ENCODE results near the gene SMIM26.
"Not testable (repeated sequence)": the region's sequence is repeated elsewhere in the genome, so short reads cannot be mapped to it uniquely, and the experiment has no call there.

The SMIM26 gene

DNA sequence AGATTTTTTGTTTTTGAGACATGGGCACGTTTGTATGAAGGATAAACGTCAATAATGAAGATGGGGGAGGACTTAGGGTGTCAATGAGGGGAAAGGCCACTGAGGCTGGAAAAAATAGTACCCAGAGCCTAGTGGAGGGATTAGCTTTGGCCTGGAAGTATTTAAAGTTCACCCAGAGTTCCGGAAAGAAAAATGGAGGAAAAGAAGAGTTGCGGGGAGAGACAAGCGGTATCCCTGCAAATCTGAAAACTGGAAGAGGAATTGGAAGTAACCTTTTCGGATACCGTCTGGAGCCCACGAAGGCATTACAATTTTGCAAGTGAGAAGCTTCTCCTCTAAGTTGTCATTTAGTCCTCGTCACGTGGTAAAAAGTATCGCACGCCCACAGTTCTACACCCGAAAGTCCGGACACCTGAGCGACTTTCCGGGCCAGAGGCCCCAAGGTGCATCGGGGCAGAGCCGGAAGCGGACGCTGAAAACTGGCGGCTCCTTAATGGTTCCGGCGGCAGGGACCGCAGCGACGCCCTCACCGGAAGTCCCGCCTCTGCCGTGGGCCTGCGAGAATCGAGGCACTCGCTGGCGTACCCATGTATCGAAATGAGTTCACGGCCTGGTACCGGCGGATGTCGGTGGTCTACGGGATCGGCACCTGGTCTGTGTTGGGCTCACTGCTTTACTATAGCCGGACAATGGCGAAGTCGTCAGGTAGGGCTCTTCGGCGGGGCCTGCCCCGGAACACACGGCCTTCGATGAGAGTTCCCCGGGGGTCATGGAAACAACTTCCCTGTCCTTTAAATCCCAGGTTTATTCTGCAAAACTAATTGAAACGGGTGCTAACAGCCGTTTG is at the start of gene SMIM26:
Gene SMIM26, plus strand, starts transcription at position 541 of the 847 bp plus-strand sequence. Its CDS starts 47 bp downstream, at position 588.
- DNase-seq (ENCODE audit: low read depth), result peak; percentile 91

DNA sequence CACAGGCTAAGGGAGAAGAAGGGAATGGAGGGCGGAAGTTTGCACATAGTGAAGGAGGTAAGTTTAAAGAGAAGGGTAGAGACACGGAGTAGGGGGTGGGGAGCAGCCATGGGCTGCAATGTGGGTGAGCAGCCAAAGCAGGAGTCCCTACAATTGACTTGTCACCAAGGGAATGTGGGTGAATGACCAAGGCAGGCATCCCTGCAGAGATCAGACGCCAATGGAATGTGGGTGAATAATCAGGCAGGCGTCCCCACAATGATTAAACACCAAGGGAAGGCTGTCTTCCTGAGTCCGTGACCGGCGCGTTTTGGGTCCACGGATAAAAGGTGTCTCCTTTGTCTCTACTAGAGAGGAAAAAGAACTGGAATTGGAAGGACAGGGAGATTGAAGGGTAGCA is 45.2 kb upstream of the SMIM26 start:
- DNase-seq (ENCODE audit: low read depth), result not testable (repeated sequence)

DNA sequence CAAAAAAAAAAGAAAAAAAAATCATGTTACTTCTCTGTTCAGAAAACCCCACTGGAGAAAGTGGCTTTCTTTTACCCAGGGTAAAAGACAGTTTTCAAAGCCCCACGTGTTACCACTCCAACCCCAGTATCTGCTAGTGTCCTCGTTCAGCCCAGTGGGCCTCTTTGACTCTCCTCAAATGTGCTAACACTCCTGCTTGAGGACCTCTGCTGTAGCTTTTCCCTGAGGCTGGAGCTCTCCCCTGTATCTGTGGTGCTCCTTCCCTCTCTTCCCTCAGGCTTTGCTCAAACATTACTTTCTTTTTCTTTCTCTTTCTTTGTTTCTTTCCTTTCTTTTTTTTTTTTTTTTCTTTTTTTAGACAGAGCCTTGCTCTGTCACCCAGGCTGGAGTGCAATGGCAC is 44.2 kb upstream of the SMIM26 start:
- no peak for DNase-seq (ENCODE audit: low read depth)

GRCh38 chr20:18524646-18525045 is 42.6 kb upstream of the SMIM26 start:
- DNase-seq (ENCODE audit: low read depth), result peak; percentile 39

DNA sequence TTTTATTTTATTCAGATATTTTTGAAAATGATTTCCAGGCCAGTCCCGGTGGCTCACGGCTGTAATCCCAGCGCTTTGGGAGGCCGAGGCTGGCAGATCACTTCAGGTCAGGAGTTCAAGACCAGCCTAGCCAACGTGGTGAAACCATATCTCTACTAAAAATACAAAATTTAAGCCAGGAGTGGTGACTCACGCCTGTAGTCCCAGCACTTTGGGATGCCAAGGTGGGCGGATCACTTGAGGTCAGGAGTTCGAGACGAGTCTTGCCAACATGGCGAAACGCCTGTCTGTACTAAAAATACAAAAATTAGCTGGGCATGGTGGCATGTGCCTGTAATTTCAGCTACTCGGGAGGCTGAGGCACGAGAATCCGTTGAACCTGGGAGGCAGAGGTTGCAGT is 40.5 kb upstream of the SMIM26 start:
- peak; percentile 66 for DNase-seq (ENCODE audit: low read depth)

DNA sequence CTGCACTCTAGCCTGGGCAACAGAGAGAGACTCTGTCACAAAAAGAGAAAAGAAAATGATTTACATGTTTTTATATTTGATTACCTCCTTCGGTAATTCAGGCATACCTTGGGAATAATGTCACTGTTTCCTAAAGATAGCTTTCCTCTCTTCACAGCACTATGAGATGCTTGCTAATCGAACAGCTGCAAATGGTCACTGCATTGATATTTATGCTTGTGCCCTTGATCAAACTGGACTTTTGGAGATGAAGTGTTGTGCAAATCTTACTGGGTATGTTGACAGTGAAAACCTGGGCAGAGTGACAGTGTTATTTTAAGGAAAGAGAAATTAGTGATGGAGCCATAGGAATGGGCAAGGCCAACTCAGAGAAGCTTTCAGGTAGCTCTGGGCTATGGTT is 39.9 kb upstream of the SMIM26 start:
- peak; percentile 24 for DNase-seq (ENCODE audit: low read depth)

DNA sequence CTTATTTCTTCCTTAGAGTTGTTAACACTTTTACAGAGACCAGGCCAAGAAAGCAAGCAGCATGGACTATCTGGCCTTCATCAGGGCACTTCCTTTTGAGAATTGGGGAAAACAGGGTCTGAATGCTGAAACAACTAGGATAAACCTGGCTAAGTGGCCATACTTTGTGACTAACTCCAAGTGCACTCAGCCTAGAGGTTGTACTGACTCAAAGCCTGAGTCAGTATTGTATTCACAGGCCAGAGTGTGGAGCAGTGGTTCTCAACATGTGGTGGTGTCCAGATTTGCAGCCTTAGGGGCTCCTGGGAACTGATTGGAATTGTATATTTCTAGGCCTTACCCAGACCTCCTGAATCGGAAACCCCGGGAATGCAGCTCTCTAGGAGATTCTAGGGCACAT is 39.4 kb upstream of the SMIM26 start:
- DNase-seq (ENCODE audit: low read depth), result no peak

DNA sequence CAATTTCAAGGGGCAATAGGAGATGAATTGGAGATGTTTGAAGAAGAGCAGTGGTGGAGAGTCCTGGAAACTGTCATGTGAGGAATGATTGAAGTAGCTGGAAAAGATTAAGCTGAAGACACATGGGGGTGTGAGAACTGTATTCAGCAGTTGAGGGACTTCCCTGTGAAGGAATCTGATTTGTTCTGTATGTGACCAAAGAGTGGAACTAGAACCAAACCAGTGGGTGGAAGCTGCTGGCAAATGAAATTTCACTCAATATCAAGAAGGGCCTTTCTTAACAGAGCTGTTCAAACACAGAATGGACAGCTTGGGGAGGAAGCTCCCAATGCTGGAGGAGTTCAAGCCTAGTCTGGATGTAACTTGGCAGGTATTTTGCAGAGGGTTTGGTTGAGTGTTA is 38.2 kb upstream of the SMIM26 start:
- DNase-seq (ENCODE audit: low read depth), result no peak

DNA sequence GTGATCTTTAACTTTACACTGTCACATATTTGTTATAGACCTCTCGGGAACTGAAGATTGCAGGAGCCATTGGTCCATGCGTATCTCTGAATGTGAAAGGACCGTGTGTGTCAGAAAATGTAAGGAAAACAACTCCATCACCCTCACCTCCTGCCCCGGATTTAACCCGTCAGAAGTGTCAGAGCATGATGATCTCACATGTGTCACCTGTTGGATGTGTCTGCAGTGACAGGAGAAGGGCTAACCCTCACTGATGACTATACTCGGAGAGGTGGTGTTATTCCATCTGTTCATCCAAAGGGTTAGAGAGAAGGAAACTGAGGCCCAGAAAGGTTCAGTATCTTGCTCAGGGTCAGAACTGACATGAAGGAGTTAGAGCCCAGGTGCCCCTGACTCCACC is 34.6 kb upstream of the SMIM26 start:
- no peak for DNase-seq (ENCODE audit: low read depth)

DNA sequence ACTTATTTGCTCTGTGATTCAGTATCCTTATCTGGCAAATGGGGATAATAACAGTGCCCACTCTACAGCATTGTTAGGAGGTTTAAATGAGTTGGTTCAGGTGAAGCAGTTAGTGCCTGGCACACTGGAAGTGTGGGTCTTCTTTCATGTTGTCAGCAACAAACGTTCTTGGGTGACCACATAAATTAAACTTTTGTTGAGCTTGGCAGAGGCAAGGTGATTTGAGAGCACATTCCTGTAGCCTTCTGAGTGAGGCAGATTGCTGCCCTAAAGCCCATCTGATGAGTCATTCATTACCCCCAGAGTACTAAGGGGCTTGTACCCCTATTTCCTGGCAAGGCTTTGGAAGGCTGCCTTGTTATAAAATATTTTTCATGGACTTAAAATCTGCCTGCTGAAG is 33.7 kb upstream of the SMIM26 start:
- DNase-seq (ENCODE audit: low read depth), result peak; percentile 22

- no peak for DNase-seq (ENCODE audit: low read depth)
Observed at GRCh38 chr20:18533978-18534644, 33.1 kb upstream of the SMIM26 start.

DNA sequence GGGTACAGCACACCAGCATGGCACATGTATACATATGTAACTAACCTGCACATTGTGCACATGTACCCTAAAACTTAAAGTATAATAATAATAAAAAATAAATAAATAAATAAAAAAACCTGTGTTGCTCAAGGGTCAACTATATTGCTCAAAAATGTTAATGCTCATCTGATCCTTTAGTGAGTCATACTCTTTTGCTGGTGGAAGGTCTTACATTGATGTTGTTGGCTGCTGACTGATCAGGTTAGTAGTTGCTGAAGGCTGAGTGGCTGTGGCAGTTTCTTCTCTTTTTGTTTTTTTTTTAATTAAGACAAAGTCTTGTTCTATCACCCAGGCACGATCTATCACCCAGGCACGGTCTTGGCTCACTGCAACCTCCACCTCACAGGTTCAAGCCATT is 29.6 kb upstream of the SMIM26 start:
- DNase-seq (ENCODE audit: low read depth), result peak; percentile 37

DNA sequence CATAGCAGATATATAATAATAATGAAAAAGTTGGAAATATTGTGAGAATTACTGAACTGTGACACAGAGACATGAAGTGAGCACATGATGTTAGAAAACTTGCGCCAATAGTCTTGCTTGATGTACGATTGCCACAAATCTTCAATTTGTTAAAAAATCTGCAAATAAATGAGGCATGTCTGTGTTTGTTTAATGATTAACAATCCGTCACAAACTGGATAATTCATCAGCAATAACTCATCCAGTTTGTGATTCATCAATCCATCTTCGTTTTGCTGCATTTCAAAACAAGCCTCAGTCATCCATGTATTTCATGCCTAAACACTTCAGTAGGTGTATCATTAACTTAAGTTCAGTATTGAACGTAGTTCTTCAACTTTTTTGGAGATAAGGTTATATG is 25.5 kb upstream of the SMIM26 start:
- no peak for DNase-seq (ENCODE audit: low read depth)

- DNase-seq (ENCODE audit: low read depth), result no peak
Observed at GRCh38 chr20:18543216-18543615, 24.0 kb upstream of the SMIM26 start.

GRCh38 chr20:18543932-18544331 is 23.3 kb upstream of the SMIM26 start:
- DNase-seq (ENCODE audit: low read depth), result no peak

GRCh38 chr20:18545566-18545965 is 21.7 kb upstream of the SMIM26 start:
- no peak for DNase-seq (ENCODE audit: low read depth)

DNA sequence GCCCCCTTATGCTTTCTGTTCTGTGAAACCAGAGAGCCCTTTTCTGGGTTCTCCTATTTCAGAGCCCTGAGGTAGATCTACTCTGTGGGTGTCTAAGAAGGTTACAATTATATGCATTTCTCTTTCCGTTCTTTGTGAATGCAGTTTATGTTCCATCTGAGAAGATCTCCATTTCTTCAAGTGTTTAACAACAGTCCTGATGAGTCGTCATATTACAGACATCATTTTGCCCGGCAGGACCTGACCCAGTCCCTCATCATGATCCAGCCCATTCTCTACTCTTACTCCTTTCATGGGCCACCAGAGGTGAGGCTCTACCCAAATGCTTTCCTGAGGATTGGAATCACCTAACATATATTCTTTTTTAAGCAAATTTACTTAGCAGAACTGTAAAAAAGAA is 18.8 kb upstream of the SMIM26 start:
- no peak for DNase-seq (ENCODE audit: low read depth)

GRCh38 chr20:18553746-18554145 is 13.5 kb upstream of the SMIM26 start:
- no peak for DNase-seq (ENCODE audit: low read depth)

DNA sequence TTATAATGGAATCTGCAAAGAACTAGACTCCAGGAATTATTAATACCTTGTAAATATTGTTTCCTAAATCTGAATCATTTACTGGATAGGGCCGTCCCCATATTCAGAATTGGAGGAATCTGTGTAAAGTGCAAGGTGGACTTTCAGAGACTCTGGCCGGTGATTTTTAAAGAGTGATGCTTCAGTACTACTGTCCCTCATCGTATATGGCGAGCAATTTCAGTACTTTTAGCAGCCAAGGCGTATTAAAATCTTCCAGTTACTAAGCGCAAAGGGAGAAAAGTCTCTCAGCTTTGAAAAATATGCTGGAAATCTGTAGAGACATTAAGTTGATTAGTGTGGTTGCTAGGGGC is 483 bp downstream of the SMIM26 start:
- DNase-seq (ENCODE audit: low read depth), result no peak

DNA sequence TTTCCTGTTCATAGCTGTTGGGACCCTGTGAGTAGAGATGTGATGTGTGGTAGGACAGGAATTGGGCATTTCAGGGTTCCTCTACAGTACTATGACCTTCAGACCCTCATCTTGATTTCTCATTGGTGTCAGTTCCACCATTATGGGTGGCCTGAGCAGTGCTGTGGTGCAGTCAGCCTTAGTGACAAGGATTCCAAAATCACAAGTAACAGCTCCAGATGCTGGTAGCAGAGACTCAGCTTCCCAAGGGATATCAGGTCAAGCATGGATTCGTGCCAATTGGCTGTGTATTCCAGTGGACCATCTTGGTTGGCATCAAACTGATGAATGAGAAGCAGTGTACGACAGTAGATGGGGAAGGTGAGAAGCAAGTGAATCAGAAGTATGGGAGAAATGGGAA is 3.8 kb downstream of the SMIM26 start:
- DNase-seq (ENCODE audit: low read depth), result no peak

GRCh38 chr20:18571578-18571977 is 4.3 kb downstream of the SMIM26 start:
- DNase-seq (ENCODE audit: low read depth), result no peak

GRCh38 chr20:18577942-18578341 is 10.7 kb downstream of the SMIM26 start:
- DNase-seq (ENCODE audit: low read depth), result no peak

- no peak for DNase-seq (ENCODE audit: low read depth)
Observed at GRCh38 chr20:18578581-18578980, 11.3 kb downstream of the SMIM26 start.

DNA sequence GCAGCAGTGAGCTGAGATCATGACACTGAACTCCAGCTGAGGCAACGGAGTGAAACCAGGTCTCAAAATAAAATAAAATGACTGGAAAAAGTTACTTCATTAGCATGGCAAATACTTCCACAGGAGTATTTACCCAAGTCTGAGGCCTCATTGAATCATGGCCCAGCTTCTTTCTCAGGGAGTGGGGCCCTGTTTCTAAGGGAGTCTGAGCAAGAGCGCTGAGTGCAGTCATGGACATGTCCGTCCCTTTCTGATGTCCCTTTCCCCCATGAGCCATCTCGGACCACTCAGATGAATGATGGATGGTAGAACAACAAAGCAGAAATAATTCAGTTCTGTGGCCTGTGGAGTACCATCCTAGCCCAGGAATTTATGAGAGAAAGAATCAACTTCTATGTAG is 12.8 kb downstream of the SMIM26 start:
- DNase-seq (ENCODE audit: low read depth), result no peak
